Neutrophil (primary cell): ENCODE measurements around the gene NDUFC2.
"Not testable (repeated sequence)": the region's sequence is repeated elsewhere in the genome, so short reads cannot be mapped to it uniquely, and the experiment has no call there.

Experiments
- H3K27ac ChIP-seq: fragments of 200-600 bp; sonication (generic); 2 replicates; pipeline ENCODE4 v1.5.1; 2016; ENCODE audit warnings: mild to moderate bottlenecking, moderate library complexity
- H3K27me3 ChIP-seq: fragments of 200-600 bp; sonication (generic); 2 replicates; pipeline ENCODE4 v1.6.0; 2016; ENCODE audit warnings: mild to moderate bottlenecking
- H3K36me3 ChIP-seq: fragments of 200-600 bp; sonication (generic); 2 replicates; pipeline ENCODE4 v1.5.1; 2017
- H3K4me1 ChIP-seq, 2 experiments: fragments of 200-600 bp in 1 of 2; sonication (generic) in 1 of 2; 1 replicate in 1 of 2; 2 replicates in 1 of 2; pipeline versions ENCODE4 v1.5.1 to v1.6.1; 2013 to 2016; ENCODE audit warnings: low read depth in 1 of 2, low read length in 1 of 2, mild to moderate bottlenecking in 1 of 2, moderate library complexity in 1 of 2; ENCODE audit not compliant: control insufficient read depth in 1 of 2, insufficient read depth in 1 of 2
- H3K4me3 ChIP-seq, 2 experiments: fragments of 200-600 bp in 1 of 2; sonication (generic) in 1 of 2; 1 replicate in 1 of 2; 2 replicates in 1 of 2; pipeline ENCODE4 v1.5.1; 2013 to 2016; ENCODE audit warnings: low read depth in 1 of 2, low read length in 1 of 2, mild to moderate bottlenecking in 1 of 2, moderate library complexity in 1 of 2
- H3K9me3 ChIP-seq: fragments of 200-600 bp; sonication (generic); 2 replicates; pipeline ENCODE4 v1.5.1; 2016
- CTCF ChIP-seq: fragments of 200-600 bp; sonication (generic); IDR thresholded peaks from 2 replicates; pipeline ENCODE4 v1.5.1; 2016; ENCODE audit warnings: antibody characterized with exemption

NDUFC2 gene

GRCh38 chr11:78062671-78063070 is 17.0 kb downstream of the NDUFC2 start:
- H3K4me3 ChIP-seq = no peak overlapping the region
- no peaks in the 10 kb centered on the region for H3K9me3 ChIP-seq
- no peaks in the 10 kb centered on the region for H3K4me1 ChIP-seq
- no peak overlapping the region for H3K27ac ChIP-seq
- no peaks in the 10 kb centered on the region for H3K27me3 ChIP-seq
- H3K36me3 ChIP-seq = peaks cover 4% of the 10 kb centered on the region
- TF ChIP-seq CTCF = no peak

GRCh38 chr11:78061921-78062311 is 17.7 kb downstream of the NDUFC2 start:
- Histone ChIP-seq H3K9me3 (no peaks in the 10 kb centered on the region), H3K4me3 (no peak overlapping the region), H3K27me3 (no peaks in the 10 kb centered on the region), H3K36me3 (no peaks in the 10 kb centered on the region), H3K4me1 (no peaks in the 10 kb centered on the region), H3K27ac (no peak overlapping the region)
- no peak for TF ChIP-seq CTCF

GRCh38 chr11:78061088-78061920 is 18.4 kb downstream of the NDUFC2 start:
- no peaks in the 10 kb centered on the region for H3K27me3 ChIP-seq
- no peak overlapping the region for H3K4me3 ChIP-seq
- no peaks in the 10 kb centered on the region for H3K9me3 ChIP-seq
- no peaks in the 10 kb centered on the region for H3K4me1 ChIP-seq
- no peak for TF ChIP-seq CTCF
- no peaks in the 10 kb centered on the region for H3K36me3 ChIP-seq
- no peak overlapping the region for H3K27ac ChIP-seq

GRCh38 chr11:78060533-78060932 is 19.1 kb downstream of the NDUFC2 start:
- no peak for TF ChIP-seq CTCF
- H3K4me1 ChIP-seq = no peaks in the 10 kb centered on the region
- H3K27ac ChIP-seq = no peak overlapping the region
- no peaks in the 10 kb centered on the region for H3K36me3 ChIP-seq
- H3K27me3 ChIP-seq = no peaks in the 10 kb centered on the region
- no peak overlapping the region for H3K4me3 ChIP-seq
- H3K9me3 ChIP-seq = no peaks in the 10 kb centered on the region

GRCh38 chr11:78059749-78060328 is 19.8 kb downstream of the NDUFC2 start:
- not testable (repeated sequence) for H3K4me1 ChIP-seq, H3K36me3 ChIP-seq, H3K27ac ChIP-seq, H3K27me3 ChIP-seq, H3K9me3 ChIP-seq, H3K4me3 ChIP-seq

GRCh38 chr11:78057462-78058055 is 22.1 kb downstream of the NDUFC2 start:
- no peaks in the 10 kb centered on the region for H3K27me3 ChIP-seq
- H3K9me3 ChIP-seq = no peaks in the 10 kb centered on the region
- H3K36me3 ChIP-seq = no peaks in the 10 kb centered on the region
- no peaks in the 10 kb centered on the region for H3K4me1 ChIP-seq
- no peak for TF ChIP-seq CTCF
- no peak overlapping the region for H3K27ac ChIP-seq
- H3K4me3 ChIP-seq = no peak overlapping the region
